Peyer's patch (tissue), 4 donors: ENCODE data around the gene CYP3A5.

ENCODE experiments used
- POLR2A ChIP-seq, 2 donors: fragments of 450-650 bp; IDR thresholded peaks; one replicate each; pipeline ENCODE4 v1.5.1; 2017; ENCODE audit warnings: antibody characterized with exemption in 2 of 2, mild to moderate bottlenecking in 2 of 2, moderate library complexity in 2 of 2
- TF ChIP-seq, protein P1 (sequence below), 6 experiments: fragments of 450-650 bp in 4 of 6; fragments of 200-600 bp in 2 of 6; sonication (generic) in 1 of 6; IDR thresholded peaks; one replicate each; pipeline ENCODE4 v1.5.1; 2017 to 2019; ENCODE audit warnings: antibody characterized with exemption in 6 of 6, mild to moderate bottlenecking in 3 of 6, moderate library complexity in 1 of 6

DNA sequence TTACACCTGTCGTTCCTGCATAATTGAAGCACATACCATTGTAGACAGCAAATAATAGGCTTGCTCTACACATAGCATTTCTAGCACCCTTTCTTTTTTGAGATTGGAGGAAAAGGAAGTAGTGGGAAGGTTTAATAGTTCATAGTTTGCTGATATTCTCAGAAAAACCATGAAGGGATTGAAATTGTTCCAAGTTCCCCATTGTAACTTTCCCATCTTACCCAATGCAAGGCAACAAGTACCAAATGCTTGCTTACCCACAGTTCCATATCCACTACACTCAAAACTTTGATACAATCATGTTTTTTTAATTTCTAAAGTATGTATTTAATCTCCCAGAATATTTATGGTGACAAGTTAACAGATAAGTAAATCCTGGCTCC, 13.8 kb downstream of the CYP3A5 start:
- TF ChIP-seq POLR2A (IDR thresholded peaks at IDR 0.05): no peak
- TF ChIP-seq, protein P1, sequence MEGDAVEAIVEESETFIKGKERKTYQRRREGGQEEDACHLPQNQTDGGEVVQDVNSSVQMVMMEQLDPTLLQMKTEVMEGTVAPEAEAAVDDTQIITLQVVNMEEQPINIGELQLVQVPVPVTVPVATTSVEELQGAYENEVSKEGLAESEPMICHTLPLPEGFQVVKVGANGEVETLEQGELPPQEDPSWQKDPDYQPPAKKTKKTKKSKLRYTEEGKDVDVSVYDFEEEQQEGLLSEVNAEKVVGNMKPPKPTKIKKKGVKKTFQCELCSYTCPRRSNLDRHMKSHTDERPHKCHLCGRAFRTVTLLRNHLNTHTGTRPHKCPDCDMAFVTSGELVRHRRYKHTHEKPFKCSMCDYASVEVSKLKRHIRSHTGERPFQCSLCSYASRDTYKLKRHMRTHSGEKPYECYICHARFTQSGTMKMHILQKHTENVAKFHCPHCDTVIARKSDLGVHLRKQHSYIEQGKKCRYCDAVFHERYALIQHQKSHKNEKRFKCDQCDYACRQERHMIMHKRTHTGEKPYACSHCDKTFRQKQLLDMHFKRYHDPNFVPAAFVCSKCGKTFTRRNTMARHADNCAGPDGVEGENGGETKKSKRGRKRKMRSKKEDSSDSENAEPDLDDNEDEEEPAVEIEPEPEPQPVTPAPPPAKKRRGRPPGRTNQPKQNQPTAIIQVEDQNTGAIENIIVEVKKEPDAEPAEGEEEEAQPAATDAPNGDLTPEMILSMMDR (IDR thresholded peaks at IDR 0.05): no peak
